Activated naive CD4-positive, alpha-beta T cell treated with anti-CD3 and anti-CD28 coated beads for 36 hours (primary cell): Measurements from ENCODE around the gene ESRRB. TPM values are rescaled to one million over a fixed set of nuclear protein-coding genes. Genes with fewer than 3 reads are reported as not detected.
A peak's percentile ranks its signal among the peaks of the same experiment; 100 is the strongest.

Experiments
- CTCF ChIA-PET: fragments of 350-600 bp; sonication (Branson Sonifier 250); formaldehyde crosslinking; loops from one replicate; lab custom pipeline; 2021; ENCODE audit warnings: antibody characterized with exemption; lab: Charles Lee
- DNase-seq: peaks from one replicate; pipeline ENCODE4 v3.0.0-alpha.2; 2020
- H3K27ac Mint-ChIP-seq: one replicate; pipeline ENCODE4 v1.8.0; 2021; ENCODE audit warnings: mild to moderate bottlenecking, mixed read lengths
- H3K27me3 Mint-ChIP-seq: one replicate; pipeline ENCODE4 v1.8.0; 2021; ENCODE audit warnings: low read depth, mixed read lengths
- H3K36me3 Mint-ChIP-seq: one replicate; pipeline ENCODE4 v1.8.0; 2021; ENCODE audit warnings: low read depth, mixed read lengths
- H3K4me1 Mint-ChIP-seq: one replicate; pipeline ENCODE4 v1.8.0; 2021; ENCODE audit warnings: low read depth, mixed read lengths
- H3K4me3 Mint-ChIP-seq: one replicate; pipeline ENCODE4 v1.8.0; 2021; ENCODE audit warnings: mild to moderate bottlenecking, moderate library complexity, mixed read lengths
- H3K9me3 Mint-ChIP-seq: one replicate; pipeline ENCODE4 v1.8.0; 2021; ENCODE audit warnings: mixed read lengths
- intact Hi-C: fragments of 100-400 bp; cut with micrococcal nuclease; formaldehyde crosslinking; loops from one replicate; pipeline ENCODE4 v1.15.1; 2023
- total RNA-seq, 2 experiments: library from RNA; stranded (reverse); gene quantifications; one replicate each; pipeline ENCODE4 v1.2.3, GENCODE V29; 2021

ESRRB gene
- total RNA-seq, 2 experiments from 2014 or later, result not detected

DNA sequence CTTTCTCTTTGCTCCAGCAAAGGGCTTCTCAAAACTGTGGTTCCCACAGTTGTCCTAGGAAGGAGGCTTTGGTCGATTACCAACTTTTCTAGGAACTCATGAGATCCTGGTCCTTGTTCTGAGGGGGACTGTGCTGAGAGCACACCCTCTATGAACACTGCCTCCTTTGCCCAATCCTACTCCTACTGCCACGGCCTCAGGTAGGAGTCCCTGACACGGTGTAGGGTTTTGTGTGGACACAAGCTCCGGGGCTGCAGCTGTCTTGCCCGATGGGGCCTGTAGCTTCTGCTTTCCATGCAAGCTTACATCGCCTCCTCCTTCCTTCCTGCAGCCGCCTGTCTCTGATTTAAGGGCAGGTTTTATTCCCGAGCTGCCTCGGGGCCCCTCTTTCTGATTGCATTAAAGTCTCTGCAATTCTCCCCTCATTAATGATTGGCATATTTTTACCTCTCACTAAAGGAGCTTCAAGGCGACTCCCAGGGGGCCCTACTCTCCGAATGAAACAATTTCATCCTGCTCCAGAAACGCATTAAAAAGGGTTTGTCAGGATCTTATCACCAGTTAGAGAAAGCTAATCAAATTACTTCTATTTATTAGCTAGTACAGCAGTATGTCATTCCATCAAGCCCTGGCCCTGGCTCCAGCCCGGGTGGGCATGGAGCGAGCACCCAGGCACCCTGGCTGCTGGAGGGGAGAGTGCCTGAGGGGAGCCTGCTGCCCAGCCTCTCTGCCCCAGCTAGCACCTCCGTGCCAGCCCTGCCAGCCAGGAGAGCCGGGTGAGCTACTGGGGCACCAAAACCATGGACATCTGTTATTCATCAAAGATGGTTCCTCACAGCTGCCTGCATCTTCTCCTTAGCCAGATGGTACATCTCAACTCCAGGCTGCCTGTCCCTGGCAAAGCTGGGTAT, 38.0 kb upstream of the ESRRB start:
- H3K27me3 Mint-ChIP-seq, result peaks cover 10% of the 10 kb centered on the region
- no peak overlapping the region for H3K27ac Mint-ChIP-seq
- H3K9me3 Mint-ChIP-seq, result peaks cover 3% of the 10 kb centered on the region
- no peak overlapping the region for H3K4me3 Mint-ChIP-seq
- DNase-seq, result no peak
- intact Hi-C loops, result no loop called here
- CTCF ChIA-PET, result interaction anchor here (0.6 to 1.7 kb wide), 4 partner anchors 12 to 299 kb away, joined by 3 read pairs; no protein-coding TSS in a partner anchor
- no peaks in the 10 kb centered on the region for H3K36me3 Mint-ChIP-seq
- H3K4me1 Mint-ChIP-seq, result no peaks in the 10 kb centered on the region

DNA sequence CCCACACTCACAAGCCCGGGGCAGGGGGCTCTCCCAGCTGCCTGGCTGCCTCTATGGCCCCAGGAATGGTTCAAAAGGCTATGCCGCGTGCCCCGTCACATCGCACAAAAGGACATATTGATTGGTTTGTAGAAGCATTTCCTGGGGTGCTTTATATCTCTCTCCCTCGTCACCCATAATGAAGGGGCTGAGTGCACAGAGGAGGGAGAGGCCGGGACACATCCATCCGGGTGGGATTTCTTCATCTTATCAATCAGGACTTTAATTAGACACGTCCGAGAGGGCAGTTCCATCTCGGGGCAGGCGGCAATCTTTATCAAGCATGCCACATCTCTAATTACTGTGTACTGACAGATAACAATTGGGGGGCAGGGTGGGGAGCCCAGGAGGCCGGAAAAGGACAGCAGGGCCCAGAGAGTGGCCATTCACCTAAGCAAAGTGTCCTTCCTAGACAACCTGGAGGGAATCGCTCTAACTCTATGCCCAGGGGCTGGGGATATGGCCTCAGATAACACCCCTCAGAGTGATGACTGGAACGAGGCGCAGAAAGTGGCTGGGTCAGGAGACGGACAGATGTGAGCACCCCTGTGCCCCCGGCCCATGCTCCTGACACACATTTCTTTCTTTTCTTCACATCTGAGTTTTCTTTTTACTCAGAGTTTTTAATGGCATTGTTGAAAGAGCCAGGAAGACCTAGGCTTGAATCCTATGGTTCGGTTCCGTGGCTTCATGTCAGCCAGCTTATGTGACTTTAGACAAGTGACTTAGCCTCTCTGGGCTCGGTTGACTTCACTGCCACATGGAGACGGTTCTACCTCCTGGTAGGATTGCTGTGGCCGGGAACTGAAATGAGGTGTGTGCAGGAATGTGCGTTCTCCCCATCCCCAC, 36.0 kb upstream of the ESRRB start:
- CTCF ChIA-PET, result no interaction called here
- Mint-ChIP-seq H3K36me3 (no peaks in the 10 kb centered on the region), H3K27me3 (peaks cover 10% of the 10 kb centered on the region), H3K4me3 (no peak overlapping the region), H3K9me3 (peaks cover 3% of the 10 kb centered on the region), H3K27ac (no peak overlapping the region), H3K4me1 (no peaks in the 10 kb centered on the region)
- intact Hi-C loops, result no loop called here
- no peak for DNase-seq

- Mint-ChIP-seq H3K4me3 (no peak overlapping the region), H3K4me1 (no peaks in the 10 kb centered on the region), H3K36me3 (no peaks in the 10 kb centered on the region), H3K27ac (no peak overlapping the region), H3K9me3 (peaks cover 3% of the 10 kb centered on the region), H3K27me3 (peaks cover 3% of the 10 kb centered on the region)
- CTCF ChIA-PET, result interaction anchor here (0.9 kb wide), 1 partner anchor 9 kb away, joined by 6 read pairs; no protein-coding TSS in a partner anchor
- intact Hi-C loops, result no loop called here
- no peak for DNase-seq
These were observed 32.6 kb upstream of the ESRRB start for GRCh38 chr14:76343386-76343785.

DNA sequence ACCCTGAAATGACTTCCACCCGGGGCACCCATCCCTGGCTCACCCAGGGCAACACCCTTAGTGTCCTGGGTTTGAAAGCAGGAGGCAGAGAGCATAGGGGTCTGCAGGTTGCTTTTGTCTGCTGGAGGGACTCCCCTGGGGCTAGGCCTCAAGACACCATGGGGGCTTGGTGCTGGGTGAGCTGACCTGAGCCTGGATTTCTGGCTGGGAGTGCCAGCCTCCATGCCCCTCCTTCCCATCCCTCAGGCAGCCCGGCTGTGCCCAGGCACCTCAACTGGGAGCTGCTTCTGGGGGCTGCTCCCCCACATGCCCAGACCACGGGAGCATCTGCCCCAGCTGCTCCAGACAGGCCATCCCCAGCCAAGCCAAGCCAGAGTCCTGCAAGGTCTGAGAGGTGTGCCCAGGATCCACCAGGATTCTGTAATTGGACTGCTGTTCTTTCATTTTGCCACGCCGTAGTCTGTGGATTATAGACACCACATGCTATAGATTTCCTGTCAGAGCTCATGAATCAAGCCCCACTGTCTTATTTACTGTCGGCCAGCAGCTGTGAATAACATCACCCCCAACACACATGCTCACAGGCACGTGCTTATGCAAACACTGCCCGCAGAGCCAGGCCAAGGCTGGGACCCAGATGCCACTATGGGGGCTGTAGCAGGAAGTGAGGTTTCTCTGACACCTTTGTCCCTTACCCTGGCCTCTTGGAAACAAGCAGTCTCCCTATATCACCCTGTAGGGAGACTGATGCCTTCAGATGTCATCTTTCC, 29.4 kb upstream of the ESRRB start:
- DNase-seq, result no peak
- Mint-ChIP-seq H3K4me3 (no peak overlapping the region), H3K27ac (no peak overlapping the region), H3K9me3 (peaks cover 3% of the 10 kb centered on the region), H3K36me3 (no peaks in the 10 kb centered on the region), H3K27me3 (peaks cover 3% of the 10 kb centered on the region), H3K4me1 (no peaks in the 10 kb centered on the region)
- CTCF ChIA-PET, result no interaction called here
- intact Hi-C loops, result no loop called here

DNA sequence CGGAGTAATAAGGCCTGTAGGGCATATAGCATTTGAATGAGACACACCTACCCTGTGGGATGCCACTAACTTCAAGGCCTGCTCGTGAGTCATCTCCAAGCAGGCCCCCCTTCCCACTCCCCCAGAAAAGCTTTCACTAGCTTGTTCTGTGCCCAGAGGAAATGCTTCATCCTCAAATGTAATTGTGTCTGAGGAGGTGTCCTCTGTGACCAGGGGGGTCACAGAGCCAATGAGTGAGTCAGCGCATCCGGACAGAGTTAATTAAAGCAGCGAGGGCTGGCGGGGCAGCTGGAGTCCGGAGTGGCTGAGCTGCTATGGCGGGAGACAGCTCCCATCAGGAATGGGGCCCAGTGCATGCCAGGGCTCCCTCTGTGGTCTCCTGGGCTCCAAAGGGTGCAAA, 27.0 kb upstream of the ESRRB start:
- no peak overlapping the region for H3K4me3 Mint-ChIP-seq
- CTCF ChIA-PET, result interaction anchor here (6.1 kb wide), 1 partner anchor 297 kb away, joined by 74 read pairs; no protein-coding TSS in a partner anchor

DNA sequence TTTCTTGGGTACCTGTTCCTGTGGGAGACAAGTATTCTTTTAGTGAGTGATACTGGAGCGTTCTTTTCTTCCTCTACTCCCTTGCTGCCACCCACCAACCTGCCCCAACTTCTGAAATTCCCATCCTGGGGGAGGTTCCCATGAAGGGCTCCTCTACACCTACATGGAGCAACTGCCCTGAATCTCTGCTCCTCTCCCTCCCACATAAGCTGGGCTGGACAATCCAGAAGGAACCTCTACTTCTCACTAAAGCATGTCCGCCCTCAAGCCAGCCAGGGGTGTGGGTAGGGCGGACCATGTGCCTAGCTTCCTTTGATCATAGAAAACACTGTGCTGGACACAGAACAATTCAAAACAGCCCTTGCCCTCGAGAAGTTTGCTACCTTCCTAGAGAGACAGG, 25.9 kb upstream of the ESRRB start:
- no peaks in the 10 kb centered on the region for H3K9me3 Mint-ChIP-seq
- DNase-seq, result no peak
- peaks cover 8% of the 10 kb centered on the region for H3K27me3 Mint-ChIP-seq
- CTCF ChIA-PET, result interaction anchor here (1.4 to 6.1 kb wide), 3 partner anchors 12 to 641 kb away, joined by 3 to 74 read pairs (median 3); no protein-coding TSS in a partner anchor
- no peak overlapping the region for H3K27ac Mint-ChIP-seq
- peaks cover 2% of the 10 kb centered on the region for H3K4me1 Mint-ChIP-seq
- intact Hi-C loops, result loop anchor here (10.0 kb wide), 1 partner anchor 645 kb away; no protein-coding TSS in a partner anchor
- H3K4me3 Mint-ChIP-seq, result no peak overlapping the region
- H3K36me3 Mint-ChIP-seq, result no peaks in the 10 kb centered on the region

More for the DNA sequence above, 27.0 kb upstream of the ESRRB start:
- intact Hi-C loops, result no loop called here
- no peak overlapping the region for H3K27ac Mint-ChIP-seq
- H3K4me1 Mint-ChIP-seq, result peaks cover 2% of the 10 kb centered on the region
- H3K9me3 Mint-ChIP-seq, result no peaks in the 10 kb centered on the region
- no peaks in the 10 kb centered on the region for H3K36me3 Mint-ChIP-seq
- no peak for DNase-seq
- H3K27me3 Mint-ChIP-seq, result peaks cover 5% of the 10 kb centered on the region

DNA sequence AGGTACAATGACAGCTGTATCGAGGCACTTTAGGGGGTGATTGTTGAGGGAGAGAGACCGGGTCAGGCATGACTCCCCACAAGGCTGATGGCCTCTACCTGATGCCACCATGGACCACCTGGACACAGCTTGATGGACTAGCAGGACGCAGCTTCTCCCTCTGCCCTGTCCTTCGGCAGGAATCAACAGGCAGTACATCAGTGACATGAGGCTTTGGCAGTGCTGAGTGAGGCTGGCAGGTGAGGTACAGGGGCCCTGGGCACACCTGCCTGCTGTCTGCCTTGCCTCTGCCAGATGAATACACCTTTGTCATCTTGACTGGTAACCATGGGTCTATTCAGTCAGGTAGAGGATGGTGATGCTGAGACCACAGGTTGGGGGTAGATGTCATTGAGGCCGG, 25.3 kb upstream of the ESRRB start:
- DNase-seq, result no peak
- intact Hi-C loops, result loop anchor here (10.0 kb wide), 1 partner anchor 646 kb away; no protein-coding TSS in a partner anchor
- no peaks in the 10 kb centered on the region for H3K36me3 Mint-ChIP-seq
- peaks cover 8% of the 10 kb centered on the region for H3K27me3 Mint-ChIP-seq
- CTCF ChIA-PET, result interaction anchor here (0.9 to 6.1 kb wide), 4 partner anchors 13 to 641 kb away, joined by 3 to 74 read pairs (median 3); no protein-coding TSS in a partner anchor
- H3K4me3 Mint-ChIP-seq, result no peak overlapping the region
- peaks cover 2% of the 10 kb centered on the region for H3K4me1 Mint-ChIP-seq
- H3K27ac Mint-ChIP-seq, result no peak overlapping the region
- H3K9me3 Mint-ChIP-seq, result no peaks in the 10 kb centered on the region

DNA sequence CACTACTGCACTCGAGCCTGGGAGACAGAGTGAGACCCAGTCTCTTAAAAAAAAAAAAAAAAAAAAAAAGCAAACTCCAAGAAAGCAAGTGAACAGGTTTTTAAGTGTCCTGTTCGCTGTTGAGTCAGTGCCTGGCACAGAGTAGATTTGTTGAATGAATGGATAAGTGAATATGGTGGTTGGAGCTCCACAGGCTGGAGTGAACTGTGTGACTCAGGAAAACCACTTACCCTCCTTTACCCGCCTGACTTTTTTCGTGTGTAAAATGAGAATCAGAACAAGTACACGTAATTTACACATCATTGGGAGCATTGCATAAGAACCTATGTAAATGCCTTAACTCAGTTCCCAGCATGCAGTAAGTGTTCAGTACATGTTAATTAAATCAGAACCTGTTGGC, 24.0 kb upstream of the ESRRB start:
- Mint-ChIP-seq H3K9me3 (no peaks in the 10 kb centered on the region), H3K36me3 (no peaks in the 10 kb centered on the region), H3K4me3 (no peak overlapping the region), H3K27ac (no peak overlapping the region), H3K4me1 (peaks cover 2% of the 10 kb centered on the region), H3K27me3 (peaks cover 8% of the 10 kb centered on the region)
- intact Hi-C loops, result loop anchor here (1.0 to 10.0 kb wide), 3 partner anchors 35 to 647 kb away; no protein-coding TSS in a partner anchor
- DNase-seq, result no peak
- CTCF ChIA-PET, result interaction anchor here (0.6 to 6.1 kb wide), 12 partner anchors 9 to 445 kb away, joined by 3 to 74 read pairs (median 4); no protein-coding TSS in a partner anchor

- peaks cover 2% of the 10 kb centered on the region for H3K4me1 Mint-ChIP-seq
- no peaks in the 10 kb centered on the region for H3K36me3 Mint-ChIP-seq
- intact Hi-C loops, result loop anchor here (1.0 to 10.0 kb wide), 3 partner anchors 34 to 648 kb away; no protein-coding TSS in a partner anchor
- H3K4me3 Mint-ChIP-seq, result no peak overlapping the region
- peaks cover 8% of the 10 kb centered on the region for H3K27me3 Mint-ChIP-seq
- CTCF ChIA-PET, result interaction anchor here (0.7 to 6.1 kb wide), 21 partner anchors 9 to 644 kb away, joined by 3 to 74 read pairs (median 4); no protein-coding TSS in a partner anchor
- H3K9me3 Mint-ChIP-seq, result no peaks in the 10 kb centered on the region
- no peak overlapping the region for H3K27ac Mint-ChIP-seq
- DNase-seq, result peak; percentile 53
These were observed 23.2 kb upstream of the ESRRB start for GRCh38 chr14:76352639-76353281.

- H3K4me1 Mint-ChIP-seq, result peaks cover 2% of the 10 kb centered on the region
- no peak overlapping the region for H3K27ac Mint-ChIP-seq
- intact Hi-C loops, result loop anchor here (10.0 kb wide), 1 partner anchor 650 kb away; no protein-coding TSS in a partner anchor
- no peaks in the 10 kb centered on the region for H3K9me3 Mint-ChIP-seq
- CTCF ChIA-PET, result interaction anchor here (1.3 to 6.1 kb wide), 3 partner anchors 239 to 303 kb away, joined by 3 to 74 read pairs (median 4); no protein-coding TSS in a partner anchor
- peaks cover 8% of the 10 kb centered on the region for H3K27me3 Mint-ChIP-seq
- H3K4me3 Mint-ChIP-seq, result no peak overlapping the region
- H3K36me3 Mint-ChIP-seq, result no peaks in the 10 kb centered on the region
- no peak for DNase-seq
These were observed 21.6 kb upstream of the ESRRB start for GRCh38 chr14:76354310-76354709.

- Mint-ChIP-seq H3K36me3 (no peaks in the 10 kb centered on the region), H3K9me3 (no peaks in the 10 kb centered on the region)
- CTCF ChIA-PET, result interaction anchor here (1.4 kb wide), 1 partner anchor 305 kb away, joined by 3 read pairs; no protein-coding TSS in a partner anchor
These were observed 20.2 kb upstream of the ESRRB start for GRCh38 chr14:76355771-76356170.

More at GRCh38 chr14:76355771-76356170, 20.2 kb upstream of the ESRRB start:
- H3K27me3 Mint-ChIP-seq, result peaks cover 11% of the 10 kb centered on the region
- intact Hi-C loops, result loop anchor here (10.0 kb wide), 1 partner anchor 651 kb away; no protein-coding TSS in a partner anchor
- H3K27ac Mint-ChIP-seq, result no peak overlapping the region
- H3K4me1 Mint-ChIP-seq, result peaks cover 2% of the 10 kb centered on the region
- H3K4me3 Mint-ChIP-seq, result no peak overlapping the region
- no peak for DNase-seq
